H1 (cell line): ENCODE data around the gene DECR2. TPM values are rescaled to one million over a fixed set of nuclear protein-coding genes. Genes with fewer than 3 reads are reported as not detected.

Source experiments
- ASH2L ChIP-seq: fragments of 200-600, 300-600 bp; sonication (generic); IDR thresholded peaks from one replicate; pipeline ENCODE4 v1.7.1; 2017; ENCODE audit warnings: low read length
- ATF2 ChIP-seq: IDR thresholded peaks from 2 replicates; pipeline ENCODE4 v1.6.1; 2012; ENCODE audit warnings: low read length, inconsistent platforms
- BACH1 ChIP-seq: IDR thresholded peaks from 2 replicates; pipeline ENCODE4 v1.6.1; 2012; ENCODE audit warnings: low read length, improper control_type of control experiment
- BRCA1 ChIP-seq: IDR thresholded peaks from 2 replicates; pipeline ENCODE4 v1.6.1; 2012; ENCODE audit warnings: low read depth, low read length, improper control_type of control experiment
- CHD2 ChIP-seq: IDR thresholded peaks from 2 replicates; pipeline ENCODE4 v1.6.1; 2012; ENCODE audit warnings: low read length, improper control_type of control experiment
- CTCF ChIP-seq, 3 experiments: IDR thresholded peaks; 1 replicate in 2 of 3; 2 replicates in 1 of 3; pipeline versions ENCODE4 v1.5.1 to v1.6.1; 2011; ENCODE audit warnings: low read length in 3 of 3, mild to moderate bottlenecking in 3 of 3, inconsistent platforms in 2 of 3, low read depth in 1 of 3, moderate library complexity in 1 of 3; ENCODE audit not compliant: insufficient read depth in 1 of 3; ENCODE audit errors: control extremely low read depth in 1 of 3
- FOSL1 ChIP-seq: IDR thresholded peaks from 2 replicates; pipeline ENCODE4 v1.6.1; 2011; ENCODE audit warnings: mild to moderate bottlenecking, low read depth, low read length, moderate library complexity; ENCODE audit not compliant: insufficient read depth
- MAX ChIP-seq: IDR thresholded peaks from 2 replicates; pipeline ENCODE4 v1.6.1; 2012; ENCODE audit warnings: inconsistent platforms
- PHF8 ChIP-seq: fragments of 200-600 bp; sonication (generic); conservative IDR thresholded peaks from 2 replicates; pipeline ENCODE4 v1.7.1; 2012; ENCODE audit warnings: low read depth, mild to moderate bottlenecking, inconsistent platforms, low read length, moderate library complexity
- RAD21 ChIP-seq, 2 experiments: IDR thresholded peaks in 1 of 2; conservative IDR thresholded peaks in 1 of 2; 2 replicates each; pipeline ENCODE4 v1.6.1; 2011; ENCODE audit warnings: low read depth in 2 of 2, low read length in 2 of 2, improper control_type of control experiment in 1 of 2, inconsistent platforms in 1 of 2, mild to moderate bottlenecking in 1 of 2, moderate library complexity in 1 of 2
- SIX5 ChIP-seq: IDR thresholded peaks from 2 replicates; pipeline ENCODE4 v1.6.1; 2011; ENCODE audit warnings: mild to moderate bottlenecking, low read depth, low read length
- TAF1 ChIP-seq: IDR thresholded peaks from 2 replicates; pipeline ENCODE4 v1.6.1; 2011; ENCODE audit warnings: mild to moderate bottlenecking, low read depth, low read length
- TBP ChIP-seq: IDR thresholded peaks from 2 replicates; pipeline ENCODE4 v1.6.1; 2011; ENCODE audit warnings: low read depth, low read length, improper control_type of control experiment
- polyA plus RNA-seq, 7 experiments: library from polyadenylated mRNA; depleted of rRNA in 3 of 7; stranded (reverse) in 5 of 7; unstranded in 2 of 7; fragments of >200 nt in 5 of 7; fragments of 200-250 nt in 2 of 7; gene quantifications; 1 replicate in 5 of 7; 2 replicates in 1 of 7; 4 replicates in 1 of 7; pipeline versions ENCODE4 v1.2.1 to v1.2.3, GENCODE V29; 2011 to 2013; ENCODE audit warnings: missing spikeins in 2 of 7, mixed read lengths in 2 of 7
- total RNA-seq: library from RNA; stranded (reverse); fragmentation: NEBNext Ultra II Directional; extraction: Animal tissue kit (Norgen Biotek cat#: 25700); gene quantifications from 2 replicates; pipeline ENCODE4 v1.2.1, GENCODE V29; 2021

The DECR2 gene
- total and polyA plus RNA-seq, 2 of the 8 experiments (the other 6 are each of a cell fraction or from before 2014, with no cell fraction given), result 28.2 to 39.9 TPM

- TF ChIP-seq RAD21 (IDR thresholded peaks at IDR 0.05 in 1 of 2, conservative IDR thresholded peaks at IDR 0.05 in 1 of 2; ENCODE audit: low read depth in 2 of 2, low read length in 2 of 2) (0 out of 4 replicates have a peak, but pooled peaks of 1 of the 2 experiments have one; percentile 2), SIX5 (no peak), FOSL1 (no peak), ATF2 (no peak), ASH2L (no peak), BRCA1 (no peak), CHD2 (no peak), PHF8 (no peak), CTCF (IDR thresholded peaks at IDR 0.05; ENCODE audit: control extremely low read depth in 1 of 3, insufficient read depth in 1 of 3, low read depth in 1 of 3, low read length in 3 of 3) (peak; percentile 6 to 16 (median 9); a peak in 3 of 4 replicates), TBP (no peak), MAX (peak; percentile 76), BACH1 (no peak), TAF1 (no peak)
These were observed 56.2 kb downstream of the DECR2 start (continued) for GRCh38 chr16:457732-458400.
